GM12864 (cell line): ENCODE measurements around the gene GCNA.

ENCODE experiments used
- DNase-seq: peaks from one replicate; pipeline ENCODE4 v3.0.0-alpha.2; 2011; ENCODE audit warnings: low read depth
- H3K4me3 ChIP-seq: 2 replicates; pipeline ENCODE4 v1.5.1; 2011; ENCODE audit warnings: mild to moderate bottlenecking, low read depth, low read length, control low read depth
- CTCF ChIP-seq: IDR thresholded peaks from 2 replicates; pipeline ENCODE4 v1.5.1; 2011; ENCODE audit warnings: low read depth, mild to moderate bottlenecking, moderate library complexity, low read length, control low read depth, inconsistent platforms; ENCODE audit errors: missing control alignments

GCNA gene

DNA sequence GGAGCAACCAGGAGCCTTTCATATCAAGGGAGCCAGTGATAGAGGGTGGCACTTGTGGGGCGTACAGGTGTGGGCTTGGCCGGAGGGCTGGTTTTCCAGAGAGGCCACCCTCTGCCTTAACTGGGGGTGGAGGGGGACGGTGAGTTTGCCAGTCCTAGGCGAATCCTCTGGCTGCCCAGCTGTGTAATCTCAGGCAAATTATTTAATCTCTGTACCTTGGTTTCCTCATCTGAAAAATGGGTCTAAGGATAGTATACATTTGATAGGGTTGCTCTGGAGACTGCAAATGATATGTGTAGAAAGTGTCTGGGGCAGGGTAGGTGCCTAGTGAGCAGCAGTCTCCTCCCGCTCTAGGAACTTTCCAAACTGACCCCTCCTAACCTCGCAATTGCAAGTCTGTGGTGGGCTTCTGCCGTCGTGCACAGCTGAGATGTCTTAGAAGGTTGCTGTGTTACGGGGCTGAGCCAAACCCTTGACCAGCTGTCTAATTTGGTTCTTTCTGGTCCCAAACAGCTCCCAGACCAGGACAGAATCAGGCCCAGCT lies 43.9 kb downstream of the GCNA start:
- no peak overlapping the region for H3K4me3 ChIP-seq
- TF ChIP-seq CTCF = no peak
- no peak for DNase-seq

- peak; percentile 29 for TF ChIP-seq CTCF
- no peak for DNase-seq
- H3K4me3 ChIP-seq = no peak overlapping the region
These were observed 44.6 kb downstream of the GCNA start for GRCh38 chrX:71622576-71623450.

DNA sequence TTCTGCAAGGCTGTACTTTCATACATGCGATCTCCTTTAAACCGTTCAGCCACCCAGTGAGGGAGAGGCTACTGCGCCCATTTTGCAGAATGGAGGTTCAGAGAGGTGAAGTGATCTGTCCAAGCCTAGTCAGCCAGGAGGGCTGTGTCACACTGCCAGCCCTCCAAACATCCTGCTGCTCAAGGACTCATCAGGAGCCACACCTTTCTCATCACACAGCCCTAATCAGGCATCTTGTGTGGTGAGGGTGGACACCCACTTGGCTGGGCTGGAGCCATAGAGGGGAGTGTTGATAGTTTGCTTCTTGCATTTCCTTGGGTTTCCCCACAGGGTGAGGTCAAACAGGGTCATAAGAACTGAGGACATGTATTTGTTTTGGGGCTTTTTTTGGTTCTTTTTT lies 45.5 kb downstream of the GCNA start:
- no peak for DNase-seq
- no peak overlapping the region for H3K4me3 ChIP-seq
- TF ChIP-seq CTCF = no peak

GRCh38 chrX:71625471-71625870 lies 47.2 kb downstream of the GCNA start:
- DNase-seq = no peak
- H3K4me3 ChIP-seq = no peak overlapping the region
- TF ChIP-seq CTCF = no peak

DNA sequence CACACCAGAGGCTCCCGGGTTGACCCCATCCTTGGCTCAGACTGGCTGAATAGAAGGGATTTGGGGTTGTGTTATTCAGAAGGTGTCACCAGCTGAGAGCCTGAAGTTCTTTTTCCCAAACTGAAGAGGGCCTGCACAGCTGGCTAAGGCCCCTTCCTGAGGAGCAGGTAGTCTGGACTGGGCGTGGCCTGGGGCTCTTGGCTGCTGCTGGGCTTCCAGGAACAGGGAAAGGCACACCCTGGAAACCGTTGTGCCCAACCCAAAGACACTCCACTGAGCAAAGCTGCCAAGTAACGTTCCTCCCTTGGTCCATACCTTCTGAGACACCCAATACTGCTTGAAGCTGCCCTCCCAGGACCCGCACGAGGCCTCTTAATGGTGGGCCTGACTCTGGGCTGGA lies 48.3 kb downstream of the GCNA start:
- DNase-seq = no peak
- no peak overlapping the region for H3K4me3 ChIP-seq
- no peak for TF ChIP-seq CTCF

GRCh38 chrX:71627588-71628404 lies 49.6 kb downstream of the GCNA start:
- no peak for TF ChIP-seq CTCF
- no peak overlapping the region for H3K4me3 ChIP-seq
- no peak for DNase-seq
